Transverse colon (tissue), 4 donors: Measurements from ENCODE around the gene LRP1B. TPM values are rescaled to one million over a fixed set of nuclear protein-coding genes. Genes with fewer than 3 reads are reported as not detected.
"Not testable (repeated sequence)": the region's sequence is repeated elsewhere in the genome, so short reads cannot be mapped to it uniquely, and the experiment has no call there.

ENCODE experiments used
- DNase-seq: peaks from one replicate; pipeline ENCODE4 v3.0.0-alpha.2; 2019
- H3K27ac ChIP-seq, 4 donors: fragments of 200-600 bp; sonication (generic); 2 replicates each; pipeline ENCODE4 v1.5.1; 2016 to 2018; ENCODE audit warnings: inconsistent platforms in 4 of 4
- H3K27me3 ChIP-seq: fragments of 200-600 bp; sonication (generic); 2 replicates; pipeline ENCODE4 v1.5.1; 2017; ENCODE audit warnings: inconsistent platforms
- H3K36me3 ChIP-seq, 4 donors: fragments of 200-600 bp; sonication (generic); 2 replicates each; pipeline ENCODE4 v1.5.1; 2017 to 2019; ENCODE audit warnings: inconsistent platforms in 4 of 4
- H3K4me1 ChIP-seq, 4 donors: fragments of 200-600 bp; sonication (generic); 2 replicates each; pipeline ENCODE4 v1.5.1; 2017 to 2020; ENCODE audit warnings: inconsistent platforms in 4 of 4
- H3K4me3 ChIP-seq, 4 donors: fragments of 200-600 bp; sonication (generic); 1 replicate in 1 of 4; 2 replicates in 3 of 4; pipeline versions ENCODE4 v1.5.1 to v1.6.1; 2017 to 2019; ENCODE audit warnings: inconsistent platforms in 4 of 4
- H3K9me3 ChIP-seq, 2 donors: fragments of 200-600 bp; sonication (generic); 2 replicates each; pipeline ENCODE4 v1.5.1; 2017 to 2019; ENCODE audit warnings: inconsistent platforms in 2 of 2
- EP300 ChIP-seq: sonication (generic); formaldehyde crosslinking; IDR thresholded peaks from one replicate; pipeline ENCODE4 v1.6.1; 2017; ENCODE audit warnings: antibody characterized with exemption, low read depth
- POLR2A ChIP-seq: fragments of 450-650 bp; IDR thresholded peaks from one replicate; pipeline ENCODE4 v1.6.1; 2016; ENCODE audit warnings: antibody characterized with exemption, mild to moderate bottlenecking, moderate library complexity
- POLR2AphosphoS5 ChIP-seq, 3 donors: sonication (generic); formaldehyde crosslinking; IDR thresholded peaks; one replicate each; pipeline ENCODE4 v1.6.1; 2016; ENCODE audit warnings: antibody characterized with exemption in 3 of 3
- WGBS, 2 donors: methylation state at CpG; one replicate each; pipeline ENCODE4 v1.1.5; 2018; ENCODE audit warnings: low coverage in 1 of 2; 5-methylcytosine and 5-hydroxymethylcytosine counted together
- in situ Hi-C, 4 donors: fragments of 200-750 bp; cut with MboI; loops; one replicate each; pipeline versions ENCODE4 v1.15.0 to v1.15.1; 2017; ENCODE audit warnings: low sequenced_read_pairs in 3 of 4, low pct_ligation_motif_present in 1 of 4, low pct_unique_long_range_greater_than_20kb in 1 of 4
- intact Hi-C: fragments of 100-400 bp; cut with DNase I; formaldehyde crosslinking; loops from one replicate; pipeline ENCODE4 v1.15.1; 2023; ENCODE audit warnings: low total_unique reads
- total RNA-seq, 4 donors: library from RNA; depleted of rRNA; stranded (reverse); fragments of >200 nt; gene quantifications; one replicate each; pipeline ENCODE4 v1.1.0, GENCODE V29; 2016
- TF ChIP-seq, protein P1 (sequence below), 5 experiments: fragments of 200-600 bp in 3 of 5; fragments of 450-650 bp in 2 of 5; sonication (generic) in 3 of 5; IDR thresholded peaks; 1 replicate in 2 of 5; 2 replicates in 3 of 5; pipeline ENCODE4 v1.5.1; 2016 to 2017; ENCODE audit warnings: antibody characterized with exemption in 5 of 5, inconsistent platforms in 3 of 5, mild to moderate bottlenecking in 2 of 5, moderate library complexity in 1 of 5

Gene LRP1B
- total RNA-seq, 4 donors from 2014 or later, result 0.48 to 5.4 (median 0.82) TPM; not detected in 1

DNA sequence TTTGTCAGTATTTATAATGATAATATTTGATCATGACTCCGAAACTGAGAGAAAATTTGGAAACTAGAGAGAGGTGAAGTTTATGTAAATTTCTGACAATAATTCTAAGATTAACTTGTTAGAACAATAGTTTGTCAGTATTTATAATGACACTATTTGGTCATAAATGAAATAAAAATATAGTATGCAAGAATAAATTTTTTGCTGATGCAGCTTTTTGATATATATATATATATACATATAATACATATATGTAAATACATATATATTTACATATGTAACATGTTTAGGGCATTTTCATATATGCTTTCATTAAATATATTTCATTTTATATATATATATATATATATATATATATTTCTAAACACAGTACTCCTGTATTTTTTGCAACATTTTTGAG lies 1158.1 kb downstream of the LRP1B start:
- TF ChIP-seq, protein P1, sequence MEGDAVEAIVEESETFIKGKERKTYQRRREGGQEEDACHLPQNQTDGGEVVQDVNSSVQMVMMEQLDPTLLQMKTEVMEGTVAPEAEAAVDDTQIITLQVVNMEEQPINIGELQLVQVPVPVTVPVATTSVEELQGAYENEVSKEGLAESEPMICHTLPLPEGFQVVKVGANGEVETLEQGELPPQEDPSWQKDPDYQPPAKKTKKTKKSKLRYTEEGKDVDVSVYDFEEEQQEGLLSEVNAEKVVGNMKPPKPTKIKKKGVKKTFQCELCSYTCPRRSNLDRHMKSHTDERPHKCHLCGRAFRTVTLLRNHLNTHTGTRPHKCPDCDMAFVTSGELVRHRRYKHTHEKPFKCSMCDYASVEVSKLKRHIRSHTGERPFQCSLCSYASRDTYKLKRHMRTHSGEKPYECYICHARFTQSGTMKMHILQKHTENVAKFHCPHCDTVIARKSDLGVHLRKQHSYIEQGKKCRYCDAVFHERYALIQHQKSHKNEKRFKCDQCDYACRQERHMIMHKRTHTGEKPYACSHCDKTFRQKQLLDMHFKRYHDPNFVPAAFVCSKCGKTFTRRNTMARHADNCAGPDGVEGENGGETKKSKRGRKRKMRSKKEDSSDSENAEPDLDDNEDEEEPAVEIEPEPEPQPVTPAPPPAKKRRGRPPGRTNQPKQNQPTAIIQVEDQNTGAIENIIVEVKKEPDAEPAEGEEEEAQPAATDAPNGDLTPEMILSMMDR (IDR thresholded peaks at IDR 0.05), result no peak
- TF ChIP-seq POLR2A, result no peak
- TF ChIP-seq POLR2AphosphoS5 (IDR thresholded peaks at IDR 0.05), result no peak
- TF ChIP-seq EP300, result no peak
- no peak for DNase-seq
- Histone ChIP-seq H3K27me3 (no peaks in the 10 kb centered on the region), H3K4me3 (no peak overlapping the region), H3K9me3 (no peaks in the 10 kb centered on the region), H3K27ac (no peak overlapping the region), H3K4me1 (no peaks in the 10 kb centered on the region), H3K36me3 (no peaks in the 10 kb centered on the region)
- intact Hi-C loops, result no loop called here
- in situ Hi-C loops, result no loop called here
- 77 to 100% methylated on average over 1 of the region's 1 CpG for WGBS, 2 donors

GRCh38 chr2:140964324-140964723 lies 1166.5 kb downstream of the LRP1B start:
- 79% methylated on average over 5 of the region's 11 CpGs; no CpG with 5 or more reads in 1 of the 2 donors for WGBS, 2 donors
- in situ Hi-C loops, result not testable (repeated sequence)

DNA sequence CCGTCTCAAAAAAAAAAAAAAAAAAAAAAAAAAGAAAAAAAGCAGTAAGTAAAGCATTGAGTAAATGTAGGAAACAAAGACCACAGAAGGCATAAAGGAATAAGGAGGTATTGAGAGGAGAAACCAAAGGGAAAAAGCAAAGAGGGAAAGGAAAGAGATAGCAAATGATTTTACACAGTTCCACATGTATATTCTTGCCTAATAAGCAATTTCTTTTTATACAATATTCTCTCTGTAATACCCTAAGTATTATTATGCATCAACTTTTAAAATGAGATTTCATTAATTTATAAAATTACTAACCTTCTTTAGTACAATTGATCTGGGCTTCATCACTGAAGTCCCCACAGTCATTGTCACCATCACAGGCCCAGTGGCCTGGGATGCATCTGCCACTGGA lies 1180.9 kb downstream of the LRP1B start:
- intact Hi-C loops, result no loop called here
- Histone ChIP-seq H3K9me3 (no peaks in the 10 kb centered on the region), H3K4me3 (no peak overlapping the region), H3K4me1 (no peaks in the 10 kb centered on the region), H3K36me3 (no peaks in the 10 kb centered on the region), H3K27me3 (no peaks in the 10 kb centered on the region), H3K27ac (no peak overlapping the region)
- DNase-seq, result no peak
- WGBS, 2 donors, result 33 to 100% methylated on average over 1 of the region's 1 CpG
- TF ChIP-seq, protein P1 (IDR thresholded peaks at IDR 0.05), result no peak
- TF ChIP-seq EP300, result no peak
- TF ChIP-seq POLR2AphosphoS5 (IDR thresholded peaks at IDR 0.05), result no peak
- no peak for TF ChIP-seq POLR2A
- in situ Hi-C loops, result no loop called here

More at GRCh38 chr2:140964324-140964723, 1166.5 kb downstream of the LRP1B start:
- H3K27me3 ChIP-seq, H3K27ac ChIP-seq, H3K36me3 ChIP-seq, H3K4me1 ChIP-seq, DNase-seq, intact Hi-C loops, H3K4me3 ChIP-seq, H3K9me3 ChIP-seq: not testable (repeated sequence)
- TF ChIP-seq, protein P1 (IDR thresholded peaks at IDR 0.05), result peak in 1 of 5 experiments; percentile 7

DNA sequence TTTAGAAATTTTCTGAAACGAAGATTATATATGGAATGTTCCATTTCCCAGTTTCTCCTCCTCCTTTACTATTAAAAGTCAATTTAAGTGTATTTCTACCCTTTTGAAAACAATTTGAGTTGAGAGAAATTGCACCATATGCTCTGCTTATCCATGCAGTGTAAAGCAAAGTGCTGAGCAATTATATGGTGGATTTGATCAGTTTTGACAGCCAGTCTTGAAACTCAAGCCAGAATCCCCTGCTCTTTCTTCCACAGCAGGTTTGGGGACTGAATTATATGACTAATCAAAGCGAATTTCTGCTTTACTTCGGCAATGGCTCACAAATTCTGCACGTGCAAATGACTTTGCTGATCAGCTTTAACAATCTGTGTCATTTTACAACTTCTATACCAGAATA lies 1183.6 kb downstream of the LRP1B start:
- TF ChIP-seq, protein P1 (IDR thresholded peaks at IDR 0.05), result no peak
- TF ChIP-seq EP300, result no peak
- TF ChIP-seq POLR2AphosphoS5 (IDR thresholded peaks at IDR 0.05), result no peak
- no peak for TF ChIP-seq POLR2A
- H3K4me1 ChIP-seq, result no peaks in the 10 kb centered on the region

More for the DNA sequence above, 1183.6 kb downstream of the LRP1B start:
- 49 to 70% methylated on average over 3 to 4 of the region's 4 CpGs for WGBS, 2 donors
- Histone ChIP-seq H3K9me3 (no peaks in the 10 kb centered on the region), H3K27me3 (no peaks in the 10 kb centered on the region), H3K27ac (no peak overlapping the region), H3K4me3 (no peak overlapping the region), H3K36me3 (no peaks in the 10 kb centered on the region)
- no peak for DNase-seq
- intact Hi-C loops, result no loop called here
- in situ Hi-C loops, result no loop called here
